SK-N-SH (cell line): ENCODE measurements around the gene SMARCA1. TPM values are rescaled to one million over a fixed set of nuclear protein-coding genes. Genes with fewer than 3 reads are reported as not detected.
A peak's percentile ranks its signal among the peaks of the same experiment; 100 is the strongest.

Experiments
- CTCF ChIA-PET: fragments of 300-600, 350-600 bp; formaldehyde crosslinking; extraction: SDS; loops from one replicate; lab custom pipeline; 2021; lab: Yijun Ruan, JAX
- POLR2A ChIA-PET: fragments of 350-600 bp; sonication (Branson Sonifier 250); formaldehyde crosslinking; extraction: SDS; loops from one replicate; lab custom pipeline; 2020; ENCODE audit warnings: antibody characterized with exemption, inconsistent platforms; lab: Yijun Ruan, JAX
- DNase-seq: peaks from one replicate; pipeline ENCODE4 v3.0.0; 2012
- H2AFZ ChIP-seq: fragments of 200-600 bp; sonication (generic); 2 replicates; pipeline ENCODE4 v1.8.1; 2016; ENCODE audit warnings: antibody characterized with exemption, mild to moderate bottlenecking, low read depth
- H3F3A ChIP-seq: fragments of 200-600 bp; sonication (generic); replicated peaks from 2 replicates; pipeline ENCODE3; 2016; ENCODE audit warnings: antibody characterized with exemption, mild to moderate bottlenecking; ENCODE audit not compliant: insufficient read depth
- H3K27ac ChIP-seq, 2 experiments: fragments of 200-500 bp in 1 of 2; fragments of 200-600 bp in 1 of 2; sonication (Bioruptor generic) in 1 of 2; sonication (generic), shearing (Covaris generic) in 1 of 2; 2 replicates each; pipeline versions ENCODE4 v1.5.1 to v1.6.1; 2014 to 2016; ENCODE audit warnings: low read depth in 2 of 2, inconsistent platforms in 1 of 2, low read length in 1 of 2, mild to moderate bottlenecking in 1 of 2, mixed read lengths in 1 of 2
- H3K27me3 ChIP-seq: fragments of 200-600 bp; sonication (generic), shearing (Covaris generic); 2 replicates; pipeline ENCODE4 v1.6.1; 2016; ENCODE audit warnings: mixed run types; ENCODE audit not compliant: insufficient read depth
- H3K36me3 ChIP-seq, 2 experiments: fragments of 200-500 bp in 1 of 2; fragments of 200-600 bp in 1 of 2; sonication (Bioruptor generic) in 1 of 2; sonication (generic) in 1 of 2; replicated peaks in 1 of 2; 2 replicates each; pipeline versions ENCODE3 to v1.5.1; 2014 to 2016; ENCODE audit warnings: low read length in 1 of 2, mild to moderate bottlenecking in 1 of 2; ENCODE audit not compliant: insufficient read depth in 2 of 2, control insufficient read depth in 1 of 2
- H3K4me1 ChIP-seq, 2 experiments: fragments of 200-500 bp in 1 of 2; fragments of 200-600 bp in 1 of 2; sonication (Bioruptor generic) in 1 of 2; sonication (generic), shearing (Covaris generic) in 1 of 2; 2 replicates each; pipeline versions ENCODE4 v1.5.1 to v1.6.1; 2014 to 2016; ENCODE audit warnings: low read depth in 1 of 2, low read length in 1 of 2, mixed run types in 1 of 2; ENCODE audit not compliant: insufficient read depth in 2 of 2, control insufficient read depth in 1 of 2
- H3K4me2 ChIP-seq: fragments of 200-600 bp; sonication (generic), shearing (Covaris generic); 2 replicates; pipeline ENCODE4 v1.6.1; 2017; ENCODE audit warnings: mixed run types
- H3K4me3 ChIP-seq, 2 experiments: fragments of 200-500 bp in 1 of 2; fragments of 200-600 bp in 1 of 2; sonication (Bioruptor generic) in 1 of 2; sonication (generic), shearing (Covaris generic) in 1 of 2; 2 replicates each; pipeline versions ENCODE4 v1.5.1 to v1.8.1; 2014 to 2016; ENCODE audit warnings: low read depth in 2 of 2, inconsistent platforms in 1 of 2, low read length in 1 of 2, mild to moderate bottlenecking in 1 of 2, mixed read lengths in 1 of 2, moderate library complexity in 1 of 2
- H3K79me2 ChIP-seq: fragments of 200-600 bp; sonication (generic); 2 replicates; pipeline ENCODE4 v1.8.1; 2017; ENCODE audit warnings: mild to moderate bottlenecking; ENCODE audit not compliant: insufficient read depth
- H3K9ac ChIP-seq: fragments of 200-600 bp; sonication (generic); 2 replicates; pipeline ENCODE4 v1.6.1; 2017; ENCODE audit warnings: mixed run types
- H3K9me2 ChIP-seq: fragments of 200-600 bp; sonication (generic); 2 replicates; pipeline ENCODE4 v1.6.1; 2017; ENCODE audit warnings: mixed run types
- H3K9me3 ChIP-seq: fragments of 200-600 bp; sonication (generic); 2 replicates; pipeline ENCODE4 v1.6.1; 2017; ENCODE audit warnings: mixed run types, mild to moderate bottlenecking, moderate library complexity
- H4K20me1 ChIP-seq: fragments of 200-600 bp; sonication (generic); 2 replicates; pipeline ENCODE4 v1.6.1; 2017; ENCODE audit warnings: mild to moderate bottlenecking, mixed run types; ENCODE audit not compliant: insufficient read depth
- FOSL2 ChIP-seq: IDR thresholded peaks from 2 replicates; pipeline ENCODE4 v1.4.0; 2012; ENCODE audit warnings: low read depth, mild to moderate bottlenecking, moderate library complexity, borderline replicate concordance
- FOXM1 ChIP-seq: IDR thresholded peaks from 2 replicates; pipeline ENCODE4 v1.4.0; 2012; ENCODE audit warnings: low read depth, mild to moderate bottlenecking
- JUND ChIP-seq: IDR thresholded peaks from 2 replicates; pipeline ENCODE4 v1.4.0; 2012
- MXI1 ChIP-seq: IDR thresholded peaks from 2 replicates; pipeline ENCODE4 v1.6.1; 2012; ENCODE audit warnings: mild to moderate bottlenecking, low read depth, low read length, improper control_type of control experiment
- NFIC ChIP-seq: IDR thresholded peaks from 2 replicates; pipeline ENCODE4 v1.4.0; 2012; ENCODE audit warnings: borderline replicate concordance
- RFX5 ChIP-seq: IDR thresholded peaks from 2 replicates; pipeline ENCODE4 v1.6.1; 2012; ENCODE audit warnings: mild to moderate bottlenecking, improper control_type of control experiment, low read length
- SMC3 ChIP-seq: IDR thresholded peaks from 2 replicates; pipeline ENCODE4 v1.6.1; 2012; ENCODE audit warnings: low read depth, low read length, improper control_type of control experiment
- TCF12 ChIP-seq: IDR thresholded peaks from 2 replicates; pipeline ENCODE4 v1.4.0; 2012
- TEAD4 ChIP-seq: IDR thresholded peaks from 2 replicates; pipeline ENCODE4 v1.4.0; 2012; ENCODE audit warnings: mild to moderate bottlenecking, borderline replicate concordance; ENCODE audit not compliant: insufficient read depth
- WGBS: methylation state at CpG from one replicate; pipeline ENCODE4 v1.1.6; 2017; ENCODE audit warnings: low lambda C conversion rate; 5-methylcytosine and 5-hydroxymethylcytosine counted together
- polyA plus RNA-seq, 3 experiments: library from polyadenylated mRNA; depleted of rRNA; stranded (reverse); fragments of >200 nt; gene quantifications; 2 replicates each; pipeline ENCODE4 v1.2.3, GENCODE V29; 2012
- TF ChIP-seq, protein P1 (sequence below): IDR thresholded peaks from 2 replicates; pipeline ENCODE4 v1.4.0; 2012; ENCODE audit warnings: low read depth, borderline replicate concordance
- TF ChIP-seq, protein P2 (sequence below): IDR thresholded peaks from 2 replicates; pipeline ENCODE4 v1.4.0; 2012; ENCODE audit warnings: low read depth, borderline replicate concordance

Gene SMARCA1
- polyA plus RNA-seq, 1 of the 3 experiments (the other 2 are of a cell fraction) = 17.1 TPM

DNA sequence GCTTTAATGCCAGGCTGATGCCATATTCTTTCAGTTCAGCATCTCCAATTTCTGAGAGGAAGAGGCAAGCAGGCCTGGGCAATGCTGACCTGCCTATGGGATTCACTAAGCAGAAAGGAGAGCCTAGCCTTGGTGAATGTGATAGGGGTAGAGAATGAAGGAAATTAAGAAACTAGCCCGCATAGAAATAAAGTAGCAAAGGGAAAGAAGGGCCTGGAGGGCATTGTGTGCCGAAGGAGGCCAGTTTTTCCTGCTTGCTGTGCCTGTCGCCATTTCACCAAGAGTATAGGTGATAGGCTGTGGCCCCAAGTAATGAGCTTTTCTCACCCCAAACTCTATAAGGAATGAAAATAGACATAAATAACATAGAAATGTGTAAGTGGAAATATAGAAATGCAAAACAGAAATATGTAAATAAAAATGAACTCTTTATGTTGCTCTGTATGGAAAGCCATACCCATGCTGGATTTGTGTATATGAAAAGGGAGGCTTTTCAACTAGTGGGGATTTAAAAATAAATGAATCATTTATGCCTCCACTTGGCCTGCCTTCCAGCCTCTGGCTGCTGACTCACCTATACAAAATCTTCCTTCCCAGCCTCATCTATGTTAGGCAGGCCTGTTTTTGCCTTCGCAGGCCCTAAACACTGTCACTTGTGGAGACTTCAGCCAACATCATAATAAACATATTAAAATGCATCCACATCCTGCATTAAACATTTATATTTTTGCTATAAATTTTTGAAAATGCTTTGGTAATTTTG is 11.7 kb upstream of the SMARCA1 start:
- TF ChIP-seq NFIC (peak; percentile 22; the same call in 1 of the 2 replicates), FOSL2 (peak; percentile 64), TCF12 (no peak), JUND (0 out of 2 replicates have a peak, but pooled peaks have one; percentile 31)
- TF ChIP-seq, all 33 proteins: peak for 3
- no peak for DNase-seq
- Histone ChIP-seq H3K4me1 (peaks cover 2 to 7% of the 10 kb centered on the region in 2 experiments; a peak in 2 of 4 replicates), H3K4me2 (no peak overlapping the region), H3K4me3 (no peak overlapping the region), H3K36me3 (no peaks in the 10 kb centered on the region), H3K9me2 (no peaks in the 10 kb centered on the region), H3K27ac (peak overlapping the region in 1 of 2 experiments; percentile 29; a peak in 1 of 4 replicates), H3K79me2 (no peaks in the 10 kb centered on the region), H4K20me1 (no peaks in the 10 kb centered on the region), H2AFZ (no peak overlapping the region), H3F3A (peaks cover 8% of the 10 kb centered on the region), H3K9ac (no peak overlapping the region), H3K27me3 (no peaks in the 10 kb centered on the region; the same call in 1 of the 2 replicates), H3K9me3 (no peaks in the 10 kb centered on the region)
- CTCF ChIA-PET = no interaction called here
- WGBS = 50% methylated on average over 4 of the region's 4 CpGs
- POLR2A ChIA-PET = no interaction called here

DNA sequence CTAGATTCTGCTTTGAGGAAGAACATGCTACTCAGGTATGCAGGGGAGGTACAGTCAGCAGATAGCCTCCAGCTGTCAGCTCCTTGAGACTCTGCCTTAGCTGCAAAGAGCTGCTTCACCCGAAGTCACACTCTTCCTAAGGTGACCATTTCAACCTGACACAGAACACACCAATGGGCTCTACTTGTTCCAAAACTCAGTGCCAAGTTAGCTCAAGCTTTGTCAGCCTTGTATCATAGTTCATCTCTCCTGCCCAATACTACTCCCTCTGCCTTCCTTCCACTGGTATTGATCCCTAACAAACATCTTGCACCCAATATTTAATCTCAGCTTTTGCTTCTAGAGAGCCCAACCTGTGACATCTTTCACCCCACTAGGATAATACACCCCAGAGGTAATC is 7.8 kb upstream of the SMARCA1 start:
- Histone ChIP-seq H2AFZ (no peak overlapping the region), H3K79me2 (no peaks in the 10 kb centered on the region), H3K9me2 (no peaks in the 10 kb centered on the region), H3K4me3 (no peak overlapping the region), H3K4me2 (no peak overlapping the region), H3K27ac (no peak overlapping the region), H3K9me3 (no peaks in the 10 kb centered on the region), H3K27me3 (peaks cover 4% of the 10 kb centered on the region; the same call in 1 of the 2 replicates), H3K9ac (no peak overlapping the region), H4K20me1 (no peaks in the 10 kb centered on the region), H3K36me3 (no peaks in the 10 kb centered on the region), H3F3A (peaks cover 16% of the 10 kb centered on the region), H3K4me1 (peaks cover 0 to 7% of the 10 kb centered on the region in 2 experiments; a peak in 2 of 4 replicates)
- CTCF ChIA-PET = no interaction called here
- WGBS = 50% methylated on average over 1 of the region's 1 CpG
- POLR2A ChIA-PET = interaction anchor here (0.6 kb wide), 1 partner anchor 375 kb away, joined by 3 read pairs; the partner anchor contains the start of gene UTP14A
- TF ChIP-seq RFX5 (no peak), FOSL2 (no peak), TEAD4 (no peak), FOXM1 (no peak), NFIC (no peak), SMC3 (no peak), MXI1 (no peak)
- TF ChIP-seq, protein P1, sequence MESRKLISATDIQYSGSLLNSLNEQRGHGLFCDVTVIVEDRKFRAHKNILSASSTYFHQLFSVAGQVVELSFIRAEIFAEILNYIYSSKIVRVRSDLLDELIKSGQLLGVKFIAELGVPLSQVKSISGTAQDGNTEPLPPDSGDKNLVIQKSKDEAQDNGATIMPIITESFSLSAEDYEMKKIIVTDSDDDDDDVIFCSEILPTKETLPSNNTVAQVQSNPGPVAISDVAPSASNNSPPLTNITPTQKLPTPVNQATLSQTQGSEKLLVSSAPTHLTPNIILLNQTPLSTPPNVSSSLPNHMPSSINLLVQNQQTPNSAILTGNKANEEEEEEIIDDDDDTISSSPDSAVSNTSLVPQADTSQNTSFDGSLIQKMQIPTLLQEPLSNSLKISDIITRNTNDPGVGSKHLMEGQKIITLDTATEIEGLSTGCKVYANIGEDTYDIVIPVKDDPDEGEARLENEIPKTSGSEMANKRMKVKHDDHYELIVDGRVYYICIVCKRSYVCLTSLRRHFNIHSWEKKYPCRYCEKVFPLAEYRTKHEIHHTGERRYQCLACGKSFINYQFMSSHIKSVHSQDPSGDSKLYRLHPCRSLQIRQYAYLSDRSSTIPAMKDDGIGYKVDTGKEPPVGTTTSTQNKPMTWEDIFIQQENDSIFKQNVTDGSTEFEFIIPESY = no peak
- TF ChIP-seq, protein P2, sequence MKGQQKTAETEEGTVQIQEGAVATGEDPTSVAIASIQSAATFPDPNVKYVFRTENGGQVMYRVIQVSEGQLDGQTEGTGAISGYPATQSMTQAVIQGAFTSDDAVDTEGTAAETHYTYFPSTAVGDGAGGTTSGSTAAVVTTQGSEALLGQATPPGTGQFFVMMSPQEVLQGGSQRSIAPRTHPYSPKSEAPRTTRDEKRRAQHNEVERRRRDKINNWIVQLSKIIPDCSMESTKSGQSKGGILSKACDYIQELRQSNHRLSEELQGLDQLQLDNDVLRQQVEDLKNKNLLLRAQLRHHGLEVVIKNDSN = no peak
- DNase-seq = no peak
